Measurements from ENCODE around the gene FBLN5. TPM values are rescaled to one million over a fixed set of nuclear protein-coding genes. Genes with fewer than 3 reads are reported as not detected.

Gene FBLN5
- total RNA-seq, 1 experiment from 2014 or later: 1.0 TPM

DNA sequence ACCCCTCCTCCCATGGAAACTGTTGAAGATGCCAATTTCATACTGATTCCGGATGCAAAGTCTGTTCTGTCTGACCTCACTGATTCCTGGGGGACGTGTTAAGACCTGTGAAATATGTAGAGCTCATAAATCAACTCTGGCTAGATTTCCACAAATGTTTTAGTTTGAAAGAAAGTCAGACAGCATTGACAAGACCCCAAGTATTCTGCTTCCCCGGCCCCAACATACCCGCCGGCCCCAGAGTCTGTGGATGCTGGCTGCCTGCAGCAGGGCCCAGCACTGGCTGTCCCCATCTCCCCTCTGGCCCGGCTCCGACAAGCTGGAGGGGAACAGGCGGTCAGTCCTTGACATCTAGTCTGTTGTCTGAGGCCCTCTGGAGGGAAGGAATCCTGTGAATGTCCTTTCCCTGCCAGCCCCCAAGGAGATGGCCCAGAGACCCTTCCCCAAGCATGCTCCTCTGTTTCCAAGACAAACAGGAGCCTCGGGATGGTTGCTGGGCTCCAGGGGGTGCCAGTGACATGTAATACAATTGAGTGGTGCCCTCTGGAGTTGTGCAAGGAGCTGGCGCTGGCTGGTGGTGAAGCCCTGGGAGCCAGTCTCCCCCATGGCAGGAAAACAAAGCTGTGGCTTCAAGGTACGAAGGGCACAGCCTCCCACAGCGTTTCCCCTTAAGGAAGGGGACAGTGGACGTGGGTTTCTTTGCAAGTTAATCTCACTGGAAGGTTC lies 22.3 kb downstream of the FBLN5 start:
- H3K27me3 Mint-ChIP-seq (ENCODE audit: low read depth): no peaks in the 10 kb centered on the region
- no peak overlapping the region for H3K4me3 Mint-ChIP-seq
- TF ChIP-seq, protein P1, sequence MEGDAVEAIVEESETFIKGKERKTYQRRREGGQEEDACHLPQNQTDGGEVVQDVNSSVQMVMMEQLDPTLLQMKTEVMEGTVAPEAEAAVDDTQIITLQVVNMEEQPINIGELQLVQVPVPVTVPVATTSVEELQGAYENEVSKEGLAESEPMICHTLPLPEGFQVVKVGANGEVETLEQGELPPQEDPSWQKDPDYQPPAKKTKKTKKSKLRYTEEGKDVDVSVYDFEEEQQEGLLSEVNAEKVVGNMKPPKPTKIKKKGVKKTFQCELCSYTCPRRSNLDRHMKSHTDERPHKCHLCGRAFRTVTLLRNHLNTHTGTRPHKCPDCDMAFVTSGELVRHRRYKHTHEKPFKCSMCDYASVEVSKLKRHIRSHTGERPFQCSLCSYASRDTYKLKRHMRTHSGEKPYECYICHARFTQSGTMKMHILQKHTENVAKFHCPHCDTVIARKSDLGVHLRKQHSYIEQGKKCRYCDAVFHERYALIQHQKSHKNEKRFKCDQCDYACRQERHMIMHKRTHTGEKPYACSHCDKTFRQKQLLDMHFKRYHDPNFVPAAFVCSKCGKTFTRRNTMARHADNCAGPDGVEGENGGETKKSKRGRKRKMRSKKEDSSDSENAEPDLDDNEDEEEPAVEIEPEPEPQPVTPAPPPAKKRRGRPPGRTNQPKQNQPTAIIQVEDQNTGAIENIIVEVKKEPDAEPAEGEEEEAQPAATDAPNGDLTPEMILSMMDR (conservative IDR thresholded peaks at IDR 0.05): 0 out of 3 replicates have a peak, but pooled peaks have one; percentile 22
- Histone ChIP-seq H2BK15ac (ENCODE audit: low read depth, low read length) (no peak overlapping the region), H3K14ac (ENCODE audit: insufficient read depth, low read length) (no peak overlapping the region), H3K79me2 (ENCODE audit: insufficient read depth, low read length) (no peaks in the 10 kb centered on the region), H3K23ac (ENCODE audit: insufficient read length, low read depth, low read length) (no peak overlapping the region), H3K27ac (ENCODE audit: insufficient read length, low read depth, low read length) (no peak overlapping the region), H3K18ac (ENCODE audit: insufficient read length, low read depth, low read length) (no peak overlapping the region), H2BK20ac (ENCODE audit: low read depth, low read length, poor library complexity, severe bottlenecking) (no peak overlapping the region), H4K20me1 (ENCODE audit: control insufficient read depth, insufficient read depth, insufficient read length) (no peaks in the 10 kb centered on the region), H3K23me2 (ENCODE audit: insufficient read length, low read depth, low read length, poor library complexity, severe bottlenecking) (no peaks in the 10 kb centered on the region), H3K4me1 (ENCODE audit: insufficient read depth, low read length) (no peaks in the 10 kb centered on the region), H3T11ph (ENCODE audit: low read length) (no peak overlapping the region), H2BK5ac (ENCODE audit: insufficient read length, low read length) (no peak overlapping the region), H2BK120ac (ENCODE audit: low read depth, low read length, poor library complexity, severe bottlenecking) (no peak overlapping the region), H3K56ac (ENCODE audit: insufficient read length, low read depth, low read length) (no peak overlapping the region), H4K5ac (ENCODE audit: insufficient read length, low read depth, low read length) (no peak overlapping the region), H3K4me2 (ENCODE audit: insufficient read depth, insufficient read length, low read length) (no peak overlapping the region), H3K9ac (ENCODE audit: extremely low read depth, insufficient read length, low read length) (no peak overlapping the region), H2AK5ac (ENCODE audit: insufficient read length, low read length) (no peak overlapping the region), H3K79me1 (ENCODE audit: insufficient read depth, low read depth, low read length, poor library complexity, severe bottlenecking) (no peaks in the 10 kb centered on the region), H2BK12ac (ENCODE audit: insufficient read length, low read depth, low read length) (no peak overlapping the region), H4K91ac (ENCODE audit: insufficient read length, low read depth, low read length) (no peak overlapping the region), H4K8ac (replicated peaks; ENCODE audit: insufficient read length, low read depth, low read length) (no peak overlapping the region), H3K27me3 (ENCODE audit: insufficient read depth, low read length) (no peaks in the 10 kb centered on the region), H3K9me3 (ENCODE audit: control insufficient read depth, low read depth, low read length) (no peaks in the 10 kb centered on the region), H2AFZ (ENCODE audit: low read length) (no peak overlapping the region), H3K4ac (ENCODE audit: low read depth, low read length) (no peak overlapping the region)
- H3K4me1 Mint-ChIP-seq: peaks cover 0 to 3% of the 10 kb centered on the region in 2 experiments; a peak in 3 of 4 replicates
- H3K9me3 Mint-ChIP-seq: no peaks in the 10 kb centered on the region
- WGBS (ENCODE audit: extremely low coverage, insufficient read length, low lambda C conversion rate): no CpG with 5 or more reads among the region's 13 CpGs
- DNase-seq: no peak
- H3K27ac Mint-ChIP-seq: no peak overlapping the region
- no peaks in the 10 kb centered on the region for H3K36me3 Mint-ChIP-seq (ENCODE audit: insufficient read depth in 1 of 3, low read depth in 3 of 3)

All from H9 (cell line).